HUES64 (cell line): ENCODE data around the gene ROR1.

Source experiments
- H3K27ac ChIP-seq: 2 replicates; pipeline ENCODE4 v1.7.0; 2013; ENCODE audit warnings: low read depth, low read length, inconsistent platforms
- H3K27me3 ChIP-seq: 2 replicates; pipeline ENCODE4 v1.6.1; 2013; ENCODE audit warnings: mild to moderate bottlenecking, low read length; ENCODE audit not compliant: insufficient read depth
- H3K36me3 ChIP-seq: 2 replicates; pipeline ENCODE4 v1.6.1; 2013; ENCODE audit warnings: mild to moderate bottlenecking, low read length; ENCODE audit not compliant: insufficient read depth
- H3K4me1 ChIP-seq: 2 replicates; pipeline ENCODE4 v1.6.1; 2013; ENCODE audit warnings: mild to moderate bottlenecking, low read length, moderate library complexity; ENCODE audit not compliant: insufficient read depth
- H3K4me3 ChIP-seq: 2 replicates; pipeline ENCODE4 v1.5.1; 2013; ENCODE audit warnings: mild to moderate bottlenecking, low read length, moderate library complexity
- H3K9ac ChIP-seq: 2 replicates; pipeline ENCODE4 v1.6.1; 2013; ENCODE audit warnings: mild to moderate bottlenecking, low read depth, low read length
- H3K9me3 ChIP-seq: 2 replicates; pipeline ENCODE4 v1.6.1; 2013; ENCODE audit warnings: low read depth, low read length; ENCODE audit not compliant: insufficient read depth
- WGBS: fragments of 150-250, 120-280 bp; methylation state at CpG from one replicate; pipeline ENCODE4 v1.1.7; 2013; ENCODE audit warnings: missing lambda C conversion rate; 5-methylcytosine and 5-hydroxymethylcytosine counted together

The ROR1 gene

DNA sequence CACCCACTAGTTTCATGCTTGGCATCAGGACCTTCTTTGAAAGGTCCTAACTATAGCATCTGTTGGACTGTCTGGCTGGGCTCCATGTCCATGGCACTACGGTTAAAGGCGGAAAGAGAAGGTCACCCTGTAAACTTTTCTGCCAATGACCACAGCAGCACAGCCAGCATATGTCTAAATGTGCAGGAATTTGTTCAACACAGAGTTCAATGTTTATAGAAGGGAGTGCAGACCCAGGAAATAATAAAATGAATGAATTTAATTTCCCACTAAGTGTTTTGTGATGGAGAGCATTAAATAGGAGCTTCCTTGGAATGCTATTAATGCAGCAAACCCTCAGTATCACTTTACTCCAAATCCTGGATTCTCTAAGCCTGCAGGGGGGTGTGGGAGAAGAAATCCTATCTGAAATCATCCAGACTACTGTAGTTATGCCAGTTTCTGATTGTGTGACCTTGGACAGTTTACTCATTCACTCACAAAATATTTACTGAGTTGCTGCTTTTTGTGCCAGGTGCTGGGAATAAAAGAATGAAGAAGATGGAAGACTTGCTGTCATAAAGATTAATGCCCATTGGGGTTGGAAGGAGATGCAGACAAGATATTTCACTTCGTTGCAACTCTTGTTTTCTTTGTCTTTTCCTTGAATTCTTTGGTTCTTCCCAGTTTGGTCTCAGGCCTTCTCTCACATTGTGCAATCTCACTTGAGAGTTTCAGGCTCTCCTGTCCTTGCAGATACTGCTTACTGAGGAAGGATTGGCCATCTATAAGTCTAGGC, 195.0 kb downstream of the ROR1 start:
- Histone ChIP-seq H3K27me3 (no peaks in the 10 kb centered on the region), H3K4me1 (peaks cover 13% of the 10 kb centered on the region; the same call in 1 of the 2 replicates), H3K4me3 (no peak overlapping the region), H3K27ac (no peak overlapping the region), H3K9me3 (no peaks in the 10 kb centered on the region), H3K36me3 (no peaks in the 10 kb centered on the region), H3K9ac (no peak overlapping the region)
- 96% methylated on average over 3 of the region's 3 CpGs for WGBS

DNA sequence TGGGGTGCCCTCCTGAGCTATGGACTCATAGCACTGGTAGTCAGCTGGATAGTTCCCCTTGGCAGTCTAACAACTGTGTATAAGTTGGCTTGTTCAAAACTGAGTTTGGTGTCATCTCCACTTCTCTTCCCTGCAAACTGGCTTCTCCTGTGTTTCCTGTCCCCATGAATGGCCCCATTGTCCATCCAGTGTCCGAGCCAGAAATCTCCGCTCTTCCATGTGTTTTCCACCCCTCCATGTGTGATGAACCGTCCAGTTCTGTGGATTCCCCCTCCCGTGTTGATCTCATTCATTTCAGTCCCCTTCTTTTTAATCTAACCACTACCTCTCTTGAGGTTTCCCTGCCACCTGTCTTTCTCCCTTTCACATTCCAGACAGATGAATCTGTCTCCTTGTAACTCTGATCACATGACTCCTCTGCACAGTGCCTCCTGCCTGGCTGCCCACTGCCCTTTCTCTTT, 195.7 kb downstream of the ROR1 start:
- peaks cover 13% of the 10 kb centered on the region; the same call in 1 of the 2 replicates for H3K4me1 ChIP-seq

DNA sequence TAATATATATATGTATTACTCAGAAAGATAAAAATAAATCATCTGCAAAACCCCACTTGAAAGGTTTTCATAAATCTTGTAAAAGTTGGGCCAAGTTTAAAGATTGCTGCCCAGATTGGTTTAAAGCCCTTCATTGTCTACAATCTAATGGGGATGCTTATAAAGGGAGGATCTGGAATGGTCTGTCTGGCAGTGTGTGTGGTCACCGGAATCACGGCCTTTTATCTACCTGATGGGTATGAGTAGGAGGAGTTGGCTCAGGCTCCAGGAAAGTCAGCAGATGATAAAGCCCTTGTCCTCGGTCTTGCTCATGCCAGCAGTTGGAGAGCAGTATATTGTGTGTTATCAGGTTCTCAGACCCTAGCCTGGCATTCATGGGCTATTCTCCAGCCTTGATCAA, 197.7 kb downstream of the ROR1 start:
- 95% methylated on average over 3 of the region's 3 CpGs for WGBS
- H3K27ac ChIP-seq, result no peak overlapping the region
- H3K4me3 ChIP-seq, result no peak overlapping the region
- H3K4me1 ChIP-seq, result peaks cover 9% of the 10 kb centered on the region; the same call in 1 of the 2 replicates
- no peaks in the 10 kb centered on the region for H3K9me3 ChIP-seq
- no peak overlapping the region for H3K9ac ChIP-seq
- H3K36me3 ChIP-seq, result no peaks in the 10 kb centered on the region
- H3K27me3 ChIP-seq, result no peaks in the 10 kb centered on the region

More for the DNA sequence above, 195.7 kb downstream of the ROR1 start:
- Histone ChIP-seq H3K9ac (no peak overlapping the region), H3K9me3 (no peaks in the 10 kb centered on the region), H3K27me3 (no peaks in the 10 kb centered on the region), H3K36me3 (no peaks in the 10 kb centered on the region), H3K4me3 (no peak overlapping the region), H3K27ac (no peak overlapping the region)
- WGBS, result 93% methylated on average over 4 of the region's 4 CpGs

DNA sequence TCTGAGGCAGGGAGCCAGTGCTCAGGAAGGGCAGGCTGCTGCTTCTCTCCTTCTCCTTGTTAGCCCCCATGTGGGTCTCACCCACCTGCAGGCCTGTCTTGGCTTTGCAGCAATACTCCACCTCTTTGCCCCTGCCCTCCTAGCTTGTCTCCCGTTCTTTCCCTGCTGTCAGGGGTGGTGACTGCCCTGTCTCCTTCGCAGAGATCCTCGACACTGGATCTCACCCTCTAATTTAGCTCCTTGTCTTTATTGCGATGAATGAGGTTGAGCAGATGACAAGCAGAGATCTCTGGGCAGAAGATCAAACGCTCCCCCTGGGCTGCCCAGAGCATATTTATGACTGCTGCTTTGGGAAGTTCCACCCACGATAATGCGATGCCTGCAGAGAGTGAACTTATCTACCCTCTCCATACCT, 199.2 kb downstream of the ROR1 start:
- peaks cover 9% of the 10 kb centered on the region; the same call in 1 of the 2 replicates for H3K4me1 ChIP-seq
- WGBS, result 88% methylated on average over 6 of the region's 7 CpGs
- H3K27ac ChIP-seq, result no peak overlapping the region
- H3K27me3 ChIP-seq, result no peaks in the 10 kb centered on the region
- H3K36me3 ChIP-seq, result no peaks in the 10 kb centered on the region
- no peaks in the 10 kb centered on the region for H3K9me3 ChIP-seq
- H3K4me3 ChIP-seq, result no peak overlapping the region
- H3K9ac ChIP-seq, result no peak overlapping the region

DNA sequence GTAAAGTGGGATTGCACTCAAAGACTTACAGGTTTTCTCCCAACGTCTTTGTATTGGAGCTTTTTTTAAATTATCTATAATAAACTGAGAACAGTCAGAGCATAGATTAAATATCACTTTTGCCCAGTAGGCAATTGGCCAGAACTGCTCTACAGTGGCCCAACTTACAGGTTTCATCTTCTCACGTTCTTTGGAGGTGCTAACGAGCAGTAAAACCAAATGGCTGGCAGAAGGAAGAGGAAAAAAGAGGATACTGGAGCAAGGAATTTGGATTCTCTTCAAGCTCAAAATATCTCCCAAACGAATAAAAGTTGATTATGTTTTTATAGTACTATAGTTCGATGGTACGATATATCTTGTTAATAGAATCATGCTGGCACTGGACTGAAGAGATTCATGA, 201.1 kb downstream of the ROR1 start:
- Histone ChIP-seq H3K27ac (no peak overlapping the region), H3K4me1 (peaks cover under 1% of the 10 kb centered on the region), H3K9me3 (no peaks in the 10 kb centered on the region), H3K9ac (no peak overlapping the region), H3K27me3 (no peaks in the 10 kb centered on the region), H3K4me3 (no peak overlapping the region), H3K36me3 (no peaks in the 10 kb centered on the region)
- WGBS, result 90% methylated on average over 6 of the region's 6 CpGs

DNA sequence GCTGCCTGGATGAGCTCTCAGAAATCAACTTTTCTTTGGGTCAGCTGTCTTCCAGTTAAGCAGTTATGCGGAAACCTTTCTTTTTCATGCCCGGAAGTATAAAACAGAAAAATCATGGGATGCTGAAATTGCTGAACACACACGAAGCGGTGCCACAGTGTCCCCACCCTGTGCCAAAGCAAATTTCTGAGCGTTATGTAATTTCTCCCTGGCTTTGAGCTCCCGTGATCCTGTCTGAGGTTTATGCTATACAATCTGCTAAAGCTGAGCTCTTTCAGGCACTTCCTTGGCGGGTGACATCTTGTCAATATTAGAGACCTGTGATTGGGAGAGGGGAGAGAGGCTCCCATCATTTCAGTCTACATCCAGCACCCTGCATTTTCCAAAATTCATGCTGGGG, 201.7 kb downstream of the ROR1 start:
- H3K36me3 ChIP-seq, result no peaks in the 10 kb centered on the region
- H3K9me3 ChIP-seq, result no peaks in the 10 kb centered on the region
- WGBS, result 87% methylated on average over 7 of the region's 7 CpGs
- no peak overlapping the region for H3K27ac ChIP-seq
- peaks cover 4% of the 10 kb centered on the region for H3K4me1 ChIP-seq
- H3K9ac ChIP-seq, result no peak overlapping the region
- no peaks in the 10 kb centered on the region for H3K27me3 ChIP-seq
- H3K4me3 ChIP-seq, result no peak overlapping the region

DNA sequence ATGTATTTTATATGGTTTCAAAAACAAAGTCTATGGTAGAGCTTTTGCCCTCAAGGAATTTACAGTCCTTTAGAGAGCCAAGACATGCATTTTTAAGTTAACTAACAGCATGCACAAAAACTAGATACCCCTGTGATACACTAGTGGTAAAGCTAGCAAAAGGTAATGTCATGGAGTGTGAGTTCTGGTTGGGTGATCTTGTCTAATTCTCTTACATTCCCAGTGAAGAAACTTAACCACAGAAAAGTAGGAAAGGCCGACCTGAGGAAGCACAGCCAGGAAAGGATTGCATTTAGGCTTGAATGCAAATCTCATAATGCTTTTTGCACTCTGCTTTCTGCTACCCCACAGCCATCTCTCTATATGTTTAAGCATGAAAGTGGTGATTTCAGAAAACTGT, 202.2 kb downstream of the ROR1 start:
- Histone ChIP-seq H3K4me1 (peaks cover 8% of the 10 kb centered on the region), H3K4me3 (no peak overlapping the region), H3K27me3 (no peaks in the 10 kb centered on the region), H3K27ac (no peak overlapping the region), H3K9me3 (no peaks in the 10 kb centered on the region), H3K9ac (no peak overlapping the region), H3K36me3 (no peaks in the 10 kb centered on the region)
- WGBS, result 93% methylated on average over 1 of the region's 1 CpG

DNA sequence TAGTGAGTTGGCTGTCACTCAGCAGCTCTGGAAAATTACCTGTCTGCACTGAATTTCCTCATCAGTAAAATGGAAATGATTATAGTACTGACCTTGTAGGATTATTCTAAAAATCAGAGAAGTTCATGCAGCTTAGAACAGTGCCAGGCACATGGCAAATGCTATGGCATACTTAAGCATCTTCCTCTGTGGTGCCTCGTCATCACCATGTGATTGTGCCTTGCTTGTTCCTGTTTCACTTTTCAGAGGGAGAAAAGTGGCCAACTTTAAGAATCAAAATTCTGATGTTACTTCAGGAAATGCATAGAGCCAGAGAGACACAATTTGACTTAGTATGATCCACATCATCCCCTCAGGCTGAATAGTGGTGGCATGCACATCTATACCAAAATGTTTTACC, 203.6 kb downstream of the ROR1 start:
- no peak overlapping the region for H3K9ac ChIP-seq
- H3K4me3 ChIP-seq, result no peak overlapping the region
- H3K9me3 ChIP-seq, result no peaks in the 10 kb centered on the region
- no peak overlapping the region for H3K27ac ChIP-seq
- WGBS, result 95% methylated on average over 1 of the region's 1 CpG
- peaks cover 16% of the 10 kb centered on the region for H3K4me1 ChIP-seq
- no peaks in the 10 kb centered on the region for H3K36me3 ChIP-seq
- H3K27me3 ChIP-seq, result no peaks in the 10 kb centered on the region

DNA sequence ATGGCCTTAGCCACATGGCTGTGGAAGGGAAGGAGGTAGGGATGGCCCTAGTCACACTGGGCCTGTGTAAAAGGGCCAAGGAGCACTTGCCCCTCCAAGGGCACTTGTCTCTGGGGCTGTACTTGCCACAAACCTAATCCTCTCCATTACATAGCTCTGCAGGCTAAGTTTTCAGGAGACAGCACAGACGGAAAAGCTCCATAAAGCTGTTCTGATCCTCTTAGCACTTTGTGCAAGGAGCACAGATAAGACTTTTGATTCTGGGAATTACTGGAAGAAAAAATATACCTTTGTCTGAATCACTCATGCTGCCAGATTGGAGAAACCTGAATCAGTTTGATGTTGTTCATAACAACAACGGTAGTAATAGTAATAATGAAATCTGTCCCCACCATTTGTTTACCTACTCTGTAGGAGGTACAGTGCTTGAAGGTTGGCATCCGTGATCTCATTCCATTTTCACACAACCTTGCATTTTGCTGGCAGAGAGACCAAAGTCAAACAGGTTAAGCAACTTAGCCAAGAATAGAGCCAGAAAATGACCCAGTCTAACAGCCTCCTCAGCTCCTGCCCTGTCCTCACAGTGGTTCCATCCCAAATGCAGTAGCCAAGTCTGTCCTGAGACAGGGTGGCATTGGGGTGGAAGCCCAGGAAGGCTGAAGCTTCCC, 207.1 kb downstream of the ROR1 start:
- Histone ChIP-seq H3K27ac (no peak overlapping the region), H3K9ac (no peak overlapping the region), H3K27me3 (no peaks in the 10 kb centered on the region), H3K4me3 (no peak overlapping the region), H3K9me3 (no peaks in the 10 kb centered on the region), H3K36me3 (no peaks in the 10 kb centered on the region), H3K4me1 (peaks cover 27% of the 10 kb centered on the region)
- 89% methylated on average over 2 of the region's 3 CpGs for WGBS

DNA sequence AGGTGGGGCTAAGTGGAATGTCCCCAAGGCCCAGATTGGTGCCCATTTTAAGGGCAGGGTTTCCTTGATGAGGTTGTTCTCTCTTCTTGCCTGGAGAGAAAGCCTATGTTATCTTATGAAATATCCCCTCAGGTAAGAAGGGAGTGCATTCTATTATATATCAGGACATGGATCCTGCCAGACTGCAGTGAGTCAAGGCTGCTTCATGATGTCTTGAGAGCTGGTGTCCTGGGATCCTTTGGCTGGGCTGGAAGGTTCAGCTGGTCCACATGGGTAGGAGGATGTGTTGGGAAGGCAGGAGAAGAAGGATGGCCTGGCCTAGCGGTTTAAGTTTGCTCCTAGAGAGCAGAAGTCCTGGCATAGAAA, 207.6 kb downstream of the ROR1 start:
- H3K9ac ChIP-seq, result no peak overlapping the region
- H3K27me3 ChIP-seq, result no peaks in the 10 kb centered on the region
- H3K36me3 ChIP-seq, result no peaks in the 10 kb centered on the region
- no peak overlapping the region for H3K27ac ChIP-seq
- no peaks in the 10 kb centered on the region for H3K9me3 ChIP-seq
- H3K4me1 ChIP-seq, result peaks cover 27% of the 10 kb centered on the region
- WGBS, result 88% methylated on average over 1 of the region's 1 CpG
- H3K4me3 ChIP-seq, result no peak overlapping the region

DNA sequence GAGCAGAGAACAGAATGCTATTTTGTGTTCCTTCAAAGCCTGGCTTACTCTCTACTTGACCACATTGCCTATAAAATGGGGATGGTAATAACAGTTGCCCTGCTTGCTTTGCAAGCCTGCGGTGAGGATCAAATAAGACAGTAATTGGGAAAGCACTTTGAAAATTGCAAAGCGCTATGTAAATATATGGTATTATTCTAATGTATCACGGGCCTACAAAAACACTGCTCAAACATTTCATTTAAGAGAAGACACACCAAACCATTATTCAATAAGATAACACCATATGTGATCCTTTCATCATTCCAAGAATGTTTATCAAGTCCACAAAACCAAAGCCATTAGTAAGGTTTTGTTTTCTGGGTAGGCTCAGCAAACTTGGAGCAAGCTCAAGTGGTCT, 208.4 kb downstream of the ROR1 start:
- no peak overlapping the region for H3K9ac ChIP-seq
- no peaks in the 10 kb centered on the region for H3K27me3 ChIP-seq
- H3K36me3 ChIP-seq, result no peaks in the 10 kb centered on the region
- peaks cover 27% of the 10 kb centered on the region for H3K4me1 ChIP-seq
- H3K27ac ChIP-seq, result no peak overlapping the region
- WGBS, result 100% methylated on average over 2 of the region's 3 CpGs
- no peak overlapping the region for H3K4me3 ChIP-seq
- no peaks in the 10 kb centered on the region for H3K9me3 ChIP-seq
